Stimulated activated CD8-positive, alpha-beta memory T cell treated with anti-CD3 and anti-CD28 coated beads, Interleukin-7, amount 100 ng/mL, for 4 hours (primary cell): ENCODE data around the gene HCN4.

ENCODE experiments used
- DNase-seq, 2 donors: peaks; one replicate each; pipeline ENCODE4 v3.0.0-alpha.2; 2020; ENCODE audit warnings: low read depth in 2 of 2

HCN4 gene

DNA sequence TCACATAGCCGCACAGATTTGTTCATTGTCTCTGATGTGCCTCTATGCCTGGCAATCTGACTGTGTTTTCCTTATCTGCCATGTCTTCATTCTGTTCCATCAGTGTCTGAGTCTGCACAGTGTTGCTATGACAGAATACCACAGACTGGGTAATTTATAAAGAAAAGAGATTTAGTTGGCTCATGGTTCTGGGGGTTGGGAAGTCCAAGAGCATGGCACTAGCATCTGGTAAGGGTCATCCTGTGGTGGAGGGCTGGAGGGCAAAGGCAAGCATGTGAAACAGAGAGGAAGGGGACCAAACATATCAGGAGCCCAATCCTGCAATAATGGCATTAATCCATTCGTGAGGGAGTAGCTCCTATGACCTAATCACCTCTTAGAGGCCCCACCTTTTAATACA is 11.9 kb upstream of the HCN4 start:
- DNase-seq: no peak

DNA sequence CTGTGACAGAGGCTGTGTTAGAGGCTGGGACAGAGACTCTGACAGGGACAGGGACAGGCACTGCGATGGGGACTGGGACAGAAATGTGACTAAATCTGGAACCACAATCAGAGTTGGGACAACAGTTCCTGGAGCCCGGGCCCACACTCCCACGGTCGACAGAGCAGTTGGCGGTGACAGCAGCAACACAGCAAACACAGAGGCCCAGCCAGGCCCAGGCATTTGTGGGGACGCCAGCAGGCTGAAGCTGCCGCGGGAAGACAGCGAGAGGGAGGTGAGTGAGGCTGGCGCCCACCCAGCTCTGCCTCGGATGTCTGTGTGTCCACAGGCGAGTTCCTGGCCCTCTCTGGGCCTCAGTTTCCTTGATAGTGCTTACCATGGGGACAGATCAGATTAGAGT is 9.3 kb upstream of the HCN4 start:
- no peak for DNase-seq

DNA sequence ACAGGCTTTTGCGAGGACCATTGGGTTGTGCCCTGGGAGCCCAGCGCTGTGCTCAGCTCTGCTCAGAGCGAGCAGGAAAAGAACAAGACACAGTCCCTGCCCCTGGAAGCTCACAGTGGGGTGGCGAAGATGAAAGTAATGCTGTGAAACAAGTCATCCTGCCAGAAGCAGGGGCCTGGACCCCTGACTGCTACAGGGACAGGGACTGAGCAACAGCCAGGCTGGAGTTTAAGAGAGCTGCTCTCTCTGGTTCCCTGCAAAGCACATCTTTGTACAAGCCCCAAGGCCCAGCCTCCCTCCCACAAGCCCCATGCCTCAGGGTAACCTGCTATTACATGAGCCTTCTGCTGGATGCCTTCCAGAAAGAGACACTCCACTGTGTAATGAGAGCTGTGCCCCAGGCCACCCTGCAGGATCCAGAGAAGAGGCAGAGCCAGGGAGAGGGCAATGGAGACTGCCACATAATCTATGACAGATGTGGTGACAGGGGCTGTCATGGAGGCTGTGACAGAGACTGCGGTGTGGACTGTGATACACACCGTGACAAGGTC is 7.1 kb upstream of the HCN4 start:
- DNase-seq: no peak

DNA sequence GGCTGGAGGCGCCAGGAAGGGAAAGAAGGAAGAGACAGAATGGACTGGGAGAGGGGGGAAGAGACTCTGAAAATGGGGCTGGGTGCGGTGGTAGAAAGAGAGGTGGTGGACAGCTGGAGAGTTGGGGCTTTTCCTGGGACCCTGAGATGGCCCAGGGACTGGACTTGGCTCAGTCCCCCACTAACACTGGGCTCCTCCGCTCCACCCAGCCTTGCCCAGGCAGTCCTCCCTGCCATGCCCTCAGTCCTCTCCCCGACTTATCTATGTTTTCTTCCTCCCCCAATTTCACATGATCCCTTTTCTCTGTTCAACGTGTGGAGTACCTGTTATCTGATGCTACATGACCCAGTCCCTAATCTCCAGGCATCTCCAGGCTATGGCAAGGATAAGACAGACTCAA is 6.3 kb upstream of the HCN4 start:
- no peak for DNase-seq

DNA sequence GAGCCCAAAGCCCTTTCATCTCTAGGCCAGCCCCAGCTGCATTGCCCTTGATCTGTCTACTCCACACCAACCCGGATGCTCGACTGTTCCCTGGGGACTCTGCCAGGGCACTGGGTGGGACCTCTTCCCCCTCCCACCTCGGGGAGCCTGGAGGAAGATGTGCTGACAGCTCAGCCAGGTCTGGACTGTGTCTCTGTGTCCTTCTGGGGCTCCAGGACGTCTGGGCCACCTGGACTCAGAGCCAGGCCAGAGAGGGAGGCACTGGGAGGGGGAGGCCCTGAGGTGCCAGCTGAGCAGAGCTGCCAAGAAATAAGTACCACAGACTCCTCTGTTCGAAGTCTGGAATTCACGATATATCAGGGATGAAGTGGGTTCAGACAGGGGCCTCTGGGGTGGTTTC is 5.8 kb upstream of the HCN4 start:
- no peak for DNase-seq

DNA sequence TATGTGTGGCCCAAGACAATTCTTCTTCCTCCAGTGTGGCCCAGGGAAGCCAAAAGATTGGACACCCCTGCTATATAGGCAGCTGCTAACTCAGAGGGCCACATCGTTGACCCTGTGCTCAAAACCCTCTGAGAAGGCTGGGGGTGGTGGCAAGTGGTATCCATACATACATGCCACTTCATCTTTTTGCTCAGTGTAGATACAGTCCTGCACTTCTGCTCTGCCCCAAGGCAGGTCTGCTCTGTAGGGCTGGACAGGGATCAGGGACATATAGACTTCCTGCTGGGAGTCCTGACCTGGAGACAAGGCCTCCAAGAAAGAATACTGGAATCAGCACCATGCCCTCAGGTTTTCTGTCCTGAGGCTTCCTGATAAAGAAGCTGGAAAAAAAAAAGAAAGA is 4.5 kb upstream of the HCN4 start:
- DNase-seq: no peak

DNA sequence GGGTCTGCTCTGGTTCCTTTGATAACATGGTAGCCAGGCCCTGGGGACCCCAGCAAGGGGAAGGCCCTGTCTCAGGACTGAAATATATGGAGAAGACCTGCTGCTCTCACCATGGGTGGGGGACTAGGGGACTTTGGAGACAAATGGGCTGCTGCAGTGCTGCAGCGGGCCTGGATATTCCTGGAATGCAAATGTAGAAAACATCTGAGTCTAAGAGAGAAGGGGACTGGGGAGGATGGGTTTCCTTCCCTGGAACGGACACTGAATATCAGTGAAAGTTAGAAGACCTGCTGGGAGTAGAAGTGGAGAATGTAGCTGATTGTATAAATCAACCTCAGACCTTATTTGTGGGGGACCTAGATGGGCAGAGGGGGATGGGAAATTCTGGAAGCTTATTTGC is 3.1 kb upstream of the HCN4 start:
- no peak for DNase-seq

DNA sequence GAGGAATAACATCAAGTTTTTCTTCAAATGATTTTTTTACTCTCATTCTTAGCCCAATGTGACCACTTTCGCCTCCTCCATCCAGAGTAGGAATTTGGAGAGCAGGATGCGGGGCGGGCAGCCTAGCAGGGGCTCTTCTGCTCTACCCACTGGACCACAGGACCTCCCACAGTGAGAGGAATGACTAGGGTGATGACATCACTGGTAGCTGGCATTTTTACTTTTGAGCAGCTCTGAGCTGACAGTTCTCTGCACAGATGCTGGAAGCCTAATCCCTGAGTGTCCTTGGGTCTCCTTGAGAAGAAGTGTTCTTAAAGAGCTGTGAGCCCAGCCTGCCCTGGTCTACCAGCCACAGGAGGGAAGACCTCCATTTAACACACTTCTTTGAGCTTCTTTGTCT is 1.4 kb upstream of the HCN4 start:
- no peak for DNase-seq

DNA sequence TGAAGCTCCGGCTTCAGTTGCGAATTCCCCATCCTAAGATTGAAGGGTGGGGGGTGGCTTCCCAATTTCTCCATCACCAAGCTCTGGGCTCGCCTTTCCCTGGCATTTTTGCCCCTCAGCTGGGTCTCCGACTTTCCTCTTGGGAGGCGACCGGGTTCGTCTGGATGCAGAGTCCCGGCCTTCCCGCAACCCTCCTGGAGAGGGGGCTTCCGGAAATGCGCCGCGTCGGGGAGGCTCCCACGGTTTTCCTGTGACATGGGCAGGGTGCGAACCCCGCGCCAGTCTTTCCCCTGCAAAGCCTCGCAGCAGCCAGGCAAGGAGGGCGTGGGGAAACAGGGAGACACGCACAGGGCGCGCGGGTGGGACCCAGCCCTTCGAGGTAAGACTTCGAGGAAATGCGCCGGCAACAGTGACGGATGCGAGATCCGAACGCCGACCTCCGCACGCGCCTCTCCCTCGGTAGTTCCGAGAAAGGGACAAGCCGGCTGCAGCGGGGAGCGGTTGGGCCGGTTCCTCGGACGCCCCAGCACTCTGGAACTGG is 466 bp upstream of the HCN4 start:
- DNase-seq: no peak

DNA sequence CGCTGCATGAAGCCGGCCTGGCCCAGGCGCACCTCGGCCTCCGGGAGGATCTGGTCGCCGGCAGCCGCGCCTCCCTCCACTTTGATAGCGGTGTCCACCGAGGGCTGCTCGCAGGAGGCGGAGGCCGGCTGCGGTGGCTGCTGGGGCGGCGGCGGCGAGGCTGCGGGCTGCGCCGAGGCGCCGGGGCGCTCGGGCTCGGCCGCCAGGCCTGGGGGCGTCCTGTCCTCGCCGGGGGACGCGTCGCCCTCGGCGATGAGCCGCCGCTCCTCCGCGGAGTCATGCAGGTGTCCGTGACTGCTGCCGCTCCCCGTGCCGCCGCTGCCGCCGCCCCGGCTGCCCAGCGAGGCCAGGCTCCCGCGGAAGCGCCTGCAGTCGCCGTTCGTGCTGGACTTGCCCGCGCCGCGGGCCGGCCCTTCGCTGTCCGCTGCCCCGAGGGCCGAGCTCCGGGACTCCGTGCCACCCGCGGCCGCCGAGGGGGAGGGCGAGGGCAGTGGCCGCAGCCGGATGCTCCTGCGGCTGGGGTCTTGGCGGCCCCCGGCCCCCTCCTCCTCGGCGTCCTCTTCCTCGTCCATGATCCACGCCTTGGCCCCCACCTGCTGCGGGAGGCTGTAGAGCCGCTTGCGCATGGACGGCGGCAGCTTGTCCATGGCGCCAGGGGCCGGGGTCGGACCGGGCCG is 996 bp downstream of the HCN4 start:
- DNase-seq: no peak

DNA sequence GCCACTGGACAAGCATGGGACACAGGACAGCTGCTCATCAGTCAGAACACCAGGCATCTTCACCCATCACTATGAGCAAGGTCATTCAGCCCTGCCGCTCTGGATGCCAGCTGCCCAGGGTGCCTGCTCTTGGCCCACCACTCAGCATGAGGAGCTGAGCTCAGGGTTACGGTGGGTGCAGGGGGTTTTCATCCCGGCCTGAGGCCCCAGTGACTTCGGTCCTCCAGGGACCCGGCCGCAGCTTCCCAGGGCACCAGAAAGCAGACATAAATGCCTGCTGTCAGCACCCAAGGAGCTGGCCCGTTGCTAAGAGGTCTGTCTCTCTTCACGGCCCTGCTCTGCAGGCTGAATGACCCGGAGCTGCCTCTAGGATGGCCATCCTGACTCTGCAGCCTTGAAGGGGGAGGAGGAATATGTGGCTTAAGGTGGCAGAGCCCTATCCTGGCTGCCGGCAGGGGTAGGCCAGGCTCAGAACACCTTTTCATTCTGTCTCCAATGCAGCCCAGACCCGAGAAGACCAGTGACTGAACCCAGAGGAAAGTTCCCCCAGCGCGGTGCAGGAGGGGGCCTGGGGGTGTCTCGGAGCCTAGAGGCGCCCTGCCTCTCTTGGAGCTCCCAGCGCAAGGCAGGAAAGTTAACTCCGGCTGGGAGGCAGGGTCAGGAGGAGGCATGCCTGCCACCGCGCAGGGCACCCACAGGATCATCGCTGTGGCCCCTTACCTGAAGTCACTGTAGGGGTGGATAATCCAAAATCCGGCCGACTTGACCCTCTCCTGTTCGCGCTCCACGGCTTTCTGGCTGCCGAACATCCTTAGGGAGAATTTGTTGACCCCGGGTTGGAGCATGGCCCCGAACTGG is 1.8 kb downstream of the HCN4 start:
- no peak for DNase-seq

DNA sequence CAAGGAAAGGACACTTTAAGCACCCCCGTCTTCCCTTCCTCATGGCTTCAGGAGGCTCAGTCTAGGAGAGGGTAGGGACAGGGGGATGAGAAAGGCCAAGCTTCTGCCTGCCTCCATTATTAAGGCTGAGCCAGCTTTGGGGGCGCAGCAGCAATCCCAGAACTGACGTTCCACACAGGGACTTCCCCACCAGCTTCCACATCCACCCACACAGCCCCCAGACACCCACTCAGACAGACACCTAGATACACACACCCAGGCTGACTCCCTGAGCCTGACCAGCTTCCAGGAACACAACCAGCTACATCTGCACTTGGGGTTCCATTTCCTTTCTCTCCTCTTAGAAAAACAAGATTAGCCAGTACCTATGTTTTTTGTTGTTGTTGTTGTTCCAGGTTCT is 4.7 kb downstream of the HCN4 start:
- no peak for DNase-seq

DNA sequence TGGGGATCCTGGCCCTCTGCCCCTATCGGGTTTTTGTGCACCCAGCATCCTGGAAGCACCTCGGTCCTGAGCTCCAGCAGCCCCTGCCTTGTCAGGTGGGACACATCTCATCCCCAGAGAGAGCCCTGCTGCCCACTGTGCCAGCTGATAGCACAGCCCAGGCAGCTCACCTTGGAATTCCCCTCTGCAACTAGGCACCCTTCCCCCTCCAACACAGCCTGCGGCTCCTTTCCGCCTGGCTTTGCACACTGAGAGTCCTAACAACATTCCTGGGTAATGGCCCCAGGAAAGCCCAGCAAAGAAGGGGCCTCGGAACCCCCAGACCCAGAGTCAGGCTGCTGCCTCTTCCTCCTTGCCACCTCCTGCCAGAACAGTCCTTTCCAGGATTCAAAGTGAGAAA is 5.9 kb downstream of the HCN4 start:
- no peak for DNase-seq

DNA sequence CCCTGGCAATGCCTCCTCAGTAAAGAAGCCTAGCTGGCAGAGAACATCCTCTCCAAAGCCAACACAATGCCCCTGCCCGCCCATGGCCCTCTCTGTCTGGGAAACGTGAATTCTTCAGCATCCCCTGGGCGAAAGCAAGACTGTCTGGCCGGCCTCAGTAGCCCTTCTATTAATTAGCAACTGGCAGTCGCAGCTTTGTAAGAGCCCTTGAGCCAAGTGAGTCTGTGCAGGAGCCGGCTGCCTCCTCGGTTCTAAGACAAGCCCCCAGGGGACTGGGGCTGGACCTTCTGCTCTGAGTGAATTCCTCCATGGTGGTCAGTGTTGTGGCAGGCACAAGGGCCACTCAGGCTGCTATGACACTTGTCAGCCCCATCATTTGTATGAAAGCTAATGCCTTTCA is 7.4 kb downstream of the HCN4 start:
- DNase-seq: no peak

DNA sequence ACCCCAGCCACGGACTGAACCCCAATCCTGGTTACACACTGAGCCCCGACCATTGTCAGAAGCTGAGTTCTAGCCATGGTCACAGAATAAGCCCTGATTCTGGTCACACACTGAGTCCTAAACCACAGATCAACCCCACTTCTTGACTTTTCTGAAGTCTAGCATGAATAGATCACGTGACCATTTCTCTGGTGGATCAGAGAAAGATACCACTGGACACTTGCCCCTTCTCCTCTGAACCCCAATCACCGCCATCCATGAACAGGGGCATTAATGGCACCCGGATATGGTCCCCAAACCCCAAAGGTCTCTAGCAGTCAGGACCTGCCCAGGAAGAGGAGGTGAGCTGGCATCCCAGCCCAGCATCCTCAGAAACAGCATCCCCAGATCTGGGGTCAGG is 9.1 kb downstream of the HCN4 start:
- DNase-seq: no peak

DNA sequence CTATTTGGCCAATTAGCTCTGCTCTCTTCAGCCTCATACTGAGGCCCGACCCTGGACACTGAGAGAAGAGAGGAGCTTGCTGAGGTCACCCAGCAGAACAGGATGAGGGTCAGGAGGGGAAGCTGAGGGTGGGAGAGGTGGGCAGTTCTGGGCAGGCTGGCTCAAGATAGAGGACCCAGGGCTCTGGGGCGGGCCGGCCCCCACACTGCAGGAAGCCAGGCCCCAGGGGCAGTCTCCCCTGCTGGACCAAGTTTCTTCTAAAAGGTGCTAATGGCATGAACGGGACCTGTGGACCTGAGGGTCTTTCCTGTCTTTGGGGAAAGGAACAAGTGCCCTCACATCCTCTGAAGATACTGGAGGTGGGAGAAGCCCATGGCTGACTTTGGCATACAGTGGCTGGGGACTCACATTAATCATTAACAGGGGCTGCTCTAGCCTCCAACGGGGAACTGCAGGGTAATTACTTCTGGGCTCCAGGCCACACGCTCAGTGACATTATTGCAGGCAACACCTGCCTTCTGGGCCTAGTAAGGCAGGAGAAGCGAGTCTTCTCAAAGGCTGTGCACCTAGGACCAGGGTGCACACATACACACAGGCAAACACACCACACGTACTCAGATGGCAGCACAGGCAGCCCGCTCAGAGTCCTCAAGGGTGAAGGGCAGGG is 10.6 kb downstream of the HCN4 start:
- no peak for DNase-seq

DNA sequence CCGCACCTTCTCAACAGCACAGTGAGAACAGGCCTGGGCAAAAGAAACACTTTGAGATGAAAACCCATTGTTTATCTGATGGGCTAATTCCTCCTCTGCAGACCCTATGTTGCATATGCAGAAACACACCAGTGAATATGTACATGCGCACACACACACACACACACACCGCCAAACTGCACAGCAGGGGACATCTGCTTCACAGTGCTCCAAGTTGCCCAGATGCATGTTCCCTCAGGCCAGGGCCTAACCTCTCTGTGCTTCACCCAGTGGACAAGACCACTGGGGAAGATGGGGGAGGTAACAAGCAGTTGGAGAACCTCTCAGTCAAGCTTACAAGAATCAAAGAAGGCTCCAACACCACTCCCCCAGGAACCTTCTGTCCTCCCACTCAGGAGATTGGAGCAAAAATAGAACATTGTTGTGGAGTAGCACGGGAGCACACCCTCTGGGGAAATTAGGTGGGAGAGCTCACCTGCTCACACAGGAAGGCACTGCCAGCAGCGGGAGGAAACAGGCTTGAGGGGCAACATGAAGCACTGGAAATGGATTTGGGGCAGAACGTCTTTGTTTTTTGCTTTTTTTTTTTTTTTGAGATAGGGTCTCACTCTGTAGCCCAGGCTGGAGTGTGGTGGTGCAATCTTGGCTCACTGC is 13.0 kb downstream of the HCN4 start:
- no peak for DNase-seq

DNA sequence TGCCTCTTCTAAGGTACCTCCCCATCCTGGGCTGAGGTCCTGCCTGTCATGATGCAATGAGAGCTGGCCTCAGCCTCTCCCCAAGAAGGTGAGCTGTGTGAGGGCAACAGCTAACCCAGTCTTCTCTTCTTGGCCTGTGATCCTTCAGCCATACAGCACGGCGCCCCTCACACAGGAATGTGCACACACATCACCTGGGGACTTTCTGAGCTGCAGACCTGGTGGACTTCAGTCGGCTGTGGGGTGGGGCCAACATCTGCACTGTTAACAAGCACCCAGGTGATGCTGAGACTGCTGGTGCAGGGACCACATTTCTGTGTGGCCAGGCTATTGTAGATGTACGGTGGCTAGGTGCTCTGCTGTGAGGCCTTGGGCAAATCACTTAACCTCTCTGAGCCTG is 14.5 kb downstream of the HCN4 start:
- DNase-seq: no peak

DNA sequence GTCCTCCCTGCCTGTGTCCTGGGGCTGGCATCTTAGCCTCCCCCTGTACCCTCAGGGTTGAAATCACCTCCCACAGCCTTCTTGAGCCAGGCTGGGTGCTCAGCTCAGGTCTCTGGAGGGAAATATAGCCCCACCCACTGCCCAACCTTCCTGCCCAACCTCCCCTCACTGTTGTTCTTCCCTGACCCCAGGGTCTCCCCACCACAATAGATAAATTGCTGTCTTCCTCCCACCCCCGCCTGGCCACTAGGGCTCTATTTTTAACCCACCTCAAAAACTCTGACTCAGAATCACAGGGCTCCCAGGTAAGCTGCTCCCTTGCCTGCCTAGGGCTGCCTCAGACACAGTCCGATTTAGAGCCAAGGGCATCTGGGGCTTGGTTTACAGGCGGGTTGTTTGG is 15.0 kb downstream of the HCN4 start:
- DNase-seq: no peak

DNA sequence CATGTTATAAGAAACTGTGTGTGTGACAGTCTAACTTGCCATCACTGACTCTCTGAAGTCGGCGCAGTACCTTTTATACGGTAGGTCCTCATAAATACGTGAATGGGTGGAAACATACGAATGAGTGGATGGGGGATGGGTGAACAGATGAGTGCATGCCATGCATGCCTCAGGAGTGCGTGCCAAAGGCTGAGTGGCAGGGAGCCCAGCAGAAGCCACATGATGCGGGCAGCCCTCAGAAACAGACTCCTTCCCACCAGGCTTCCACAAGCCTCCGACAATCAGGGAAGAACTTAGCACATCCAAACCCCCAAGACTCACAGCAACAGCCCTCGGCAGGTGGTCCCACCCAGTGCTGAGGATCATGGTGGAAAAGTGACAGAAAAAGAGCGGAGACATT is 16.7 kb downstream of the HCN4 start:
- DNase-seq: no peak

DNA sequence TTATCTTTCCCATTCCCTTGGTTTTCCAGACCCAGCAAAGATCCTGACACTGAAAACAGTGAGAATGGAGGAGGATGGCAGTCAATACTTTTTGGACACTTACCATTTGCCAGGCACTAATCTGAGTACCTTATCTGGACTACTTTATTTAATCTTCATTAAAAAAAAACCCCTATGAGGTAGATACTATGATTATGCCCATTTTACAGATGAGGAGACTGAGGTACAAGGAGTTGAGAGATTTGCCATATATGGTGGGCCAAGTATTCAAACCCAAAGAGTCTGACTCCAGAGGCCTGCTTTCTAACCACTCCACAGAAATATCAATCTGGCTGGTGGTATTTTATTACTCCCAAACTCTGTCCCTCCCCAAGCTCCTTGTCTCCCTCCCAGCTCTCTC is 19.6 kb downstream of the HCN4 start:
- DNase-seq: no peak

DNA sequence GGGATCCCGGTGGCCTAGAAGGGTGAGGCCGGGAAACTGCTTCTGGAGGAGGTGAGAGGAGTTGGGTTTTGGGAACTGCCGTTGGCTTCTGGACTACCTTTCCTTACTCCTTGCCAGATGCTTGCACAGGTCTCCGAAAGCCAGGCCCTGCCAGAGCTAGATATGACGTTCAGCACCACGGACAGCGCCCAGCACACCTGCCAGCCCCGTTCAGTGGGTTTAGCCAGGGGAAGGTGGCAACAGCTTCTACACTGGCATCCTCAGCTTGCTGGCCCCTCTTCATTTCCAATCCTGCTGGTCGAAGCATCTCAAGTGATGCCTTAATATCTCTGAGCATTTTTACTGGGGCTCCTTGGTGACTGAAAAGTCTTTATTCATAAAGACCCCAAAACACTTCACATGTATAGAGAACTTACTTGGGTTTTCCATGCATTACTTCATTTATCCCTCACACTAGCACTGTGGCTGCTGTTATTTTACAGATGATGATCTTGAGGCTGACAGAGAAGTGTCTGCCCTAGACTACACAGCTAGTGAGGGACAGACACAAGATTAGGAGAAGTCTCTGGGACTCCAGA is 21.9 kb downstream of the HCN4 start:
- peak; percentile 8 to 24 for DNase-seq
